K562 (cell line): ENCODE results near the gene HRH3. TPM values are rescaled to one million over a fixed set of nuclear protein-coding genes. Genes with fewer than 3 reads are reported as not detected.
A peak's percentile ranks its signal among the peaks of the same experiment; 100 is the strongest.

Experiments
- BDP1 ChIP-seq: IDR thresholded peaks from 3 replicates; pipeline ENCODE4 v1.6.1; 2011; ENCODE audit not compliant: insufficient read length, insufficient read depth
- BRD4 ChIP-seq: fragments of 200-600 bp; sonication (generic); IDR thresholded peaks from 2 replicates; pipeline ENCODE4 v1.6.1; 2017; ENCODE audit warnings: inconsistent platforms
- CHD2 ChIP-seq: IDR thresholded peaks from 2 replicates; pipeline ENCODE4 v1.6.1; 2011; ENCODE audit warnings: low read depth, low read length
- CXXC5 ChIP-seq: fragments of 250-450 bp; sonication (Bioruptor Pico); IDR thresholded peaks from 2 replicates; pipeline ENCODE4 v1.8.0; 2022; ENCODE audit warnings: inconsistent platforms, mild to moderate bottlenecking, moderate library complexity
- ETV5 ChIP-seq: sonication (generic); formaldehyde crosslinking; IDR thresholded peaks from 2 replicates; pipeline ENCODE4 v1.4.0; 2020; ENCODE audit warnings: low read depth, mild to moderate bottlenecking, missing genetic modification reagents
- EWSR1 ChIP-seq: fragments of 450-650 bp; IDR thresholded peaks from 2 replicates; pipeline ENCODE4 v1.6.1; 2018; ENCODE audit warnings: borderline replicate concordance, mild to moderate bottlenecking, low read depth, moderate library complexity; ENCODE audit not compliant: partially characterized antibody
- GTF2E2 ChIP-seq: fragments of 200-800 bp; sonication (Bioruptor generic); IDR thresholded peaks from 2 replicates; pipeline ENCODE4 v1.6.1; 2016; ENCODE audit warnings: missing genetic modification characterization, missing compliant biosample characterization
- HNRNPL ChIP-seq: fragments of 200-400 bp; formaldehyde crosslinking; IDR thresholded peaks from 2 replicates; pipeline ENCODE4 v1.6.1; 2017; ENCODE audit warnings: low read depth, mild to moderate bottlenecking, low read length
- KAT8 ChIP-seq: fragments of 450-650 bp; IDR thresholded peaks from 2 replicates; pipeline ENCODE4 v1.6.1; 2016; ENCODE audit warnings: low read depth, mild to moderate bottlenecking
- LCOR ChIP-seq: sonication (generic); formaldehyde crosslinking; IDR thresholded peaks from 2 replicates; pipeline ENCODE4 v1.8.0; 2022; ENCODE audit warnings: mild to moderate bottlenecking, missing genetic modification reagents
- MYC ChIP-seq, 2 experiments: fragments of 250-450 bp in 1 of 2; sonication (Bioruptor Pico) in 1 of 2; IDR thresholded peaks; 2 replicates each; pipeline versions ENCODE4 v1.5.1 to v1.6.1; 2012 to 2021; ENCODE audit warnings: low read depth in 2 of 2, borderline replicate concordance in 1 of 2, improper control_type of control experiment in 1 of 2, low read length in 1 of 2, mild to moderate bottlenecking in 1 of 2, moderate library complexity in 1 of 2
- NFRKB ChIP-seq: fragments of 450-650 bp; IDR thresholded peaks from 2 replicates; pipeline ENCODE4 v1.6.1; 2016; ENCODE audit warnings: low read depth
- SAP30 ChIP-seq: fragments of 200-600 bp; sonication (generic); IDR thresholded peaks from 2 replicates; pipeline ENCODE4 v1.6.1; 2012; ENCODE audit warnings: borderline replicate concordance, low read depth, mild to moderate bottlenecking, moderate library complexity, low read length, control low read depth, inconsistent platforms; ENCODE audit not compliant: insufficient read depth, poor library complexity, severe bottlenecking
- SMAD4 ChIP-seq: fragments of 250-450 bp; sonication (Bioruptor Pico); conservative IDR thresholded peaks from 2 replicates; pipeline ENCODE4 v1.8.0; 2021; ENCODE audit warnings: inconsistent platforms, mild to moderate bottlenecking, moderate library complexity
- SMARCE1 ChIP-seq: fragments of 450-650 bp; IDR thresholded peaks from 2 replicates; pipeline ENCODE4 v1.7.1; 2016; ENCODE audit warnings: mild to moderate bottlenecking
- SMC3 ChIP-seq: conservative IDR thresholded peaks from 2 replicates; pipeline ENCODE4 v1.6.1; 2011; ENCODE audit warnings: low read depth, low read length, improper control_type of control experiment; ENCODE audit not compliant: insufficient read depth
- ZBTB7A ChIP-seq: IDR thresholded peaks from 2 replicates; pipeline ENCODE4 v1.6.1; 2011; ENCODE audit warnings: low read depth, mild to moderate bottlenecking, low read length, moderate library complexity, borderline replicate concordance; ENCODE audit not compliant: control insufficient read depth
- ZBTB8A ChIP-seq: fragments of 450-650 bp; IDR thresholded peaks from 2 replicates; pipeline ENCODE4 v1.6.1; 2018; ENCODE audit warnings: mild to moderate bottlenecking, moderate library complexity; ENCODE audit not compliant: partially characterized antibody
- ZFX ChIP-seq: sonication (generic); formaldehyde crosslinking; IDR thresholded peaks from 2 replicates; pipeline ENCODE4 v1.8.0; 2022; ENCODE audit warnings: mild to moderate bottlenecking, missing genetic modification reagents, moderate library complexity
- ZNF696 ChIP-seq: fragments of 250-450 bp; sonication (Bioruptor Pico); conservative IDR thresholded peaks from 2 replicates; pipeline ENCODE4 v1.4.0; 2020; ENCODE audit warnings: mild to moderate bottlenecking, moderate library complexity
- polyA plus RNA-seq, 8 experiments: library from polyadenylated mRNA; depleted of rRNA in 4 of 8; stranded (reverse) in 5 of 8; unstranded in 3 of 8; fragments of >200 nt; fragmentation: Nextera tagmentation in 2 of 8; fragmentation: Illumina TruSeq in 1 of 8; extraction: Ambion mirVana in 2 of 8; extraction: Trizol in 1 of 8; gene quantifications; 2 replicates each; pipeline versions ENCODE4 v1.2.1 to v1.2.3, GENCODE V29; 2011 to 2014; ENCODE audit warnings: inconsistent platforms in 1 of 8, missing spikeins in 1 of 8
- total RNA-seq, 7 experiments: library from RNA; depleted of rRNA in 6 of 7; stranded (reverse); fragments of >200 nt in 6 of 7; fragmentation: Illumina TruSeq in 2 of 7; extraction: Trizol in 2 of 7; gene quantifications; 2 replicates each; pipeline versions ENCODE4 v1.2.1 to v1.2.3, GENCODE V29; 2011 to 2021; ENCODE audit warnings: low replicate concordance in 1 of 7
- TF ChIP-seq, protein P1 (sequence below), 2 experiments: fragments of 450-650 bp in 1 of 2; IDR thresholded peaks; 2 replicates each; pipeline ENCODE4 v1.6.1; 2011 to 2017; ENCODE audit warnings: low read depth in 2 of 2, antibody characterized with exemption in 1 of 2, borderline replicate concordance in 1 of 2, low read length in 1 of 2, mild to moderate bottlenecking in 1 of 2, mixed read lengths in 1 of 2; ENCODE audit not compliant: control insufficient read depth in 1 of 2
- TF ChIP-seq, protein P2 (sequence below): sonication (generic); formaldehyde crosslinking; IDR thresholded peaks from 2 replicates; pipeline ENCODE4 v1.8.1; 2022; ENCODE audit warnings: missing genetic modification reagents

The HRH3 gene
- total and polyA plus RNA-seq, 9 of the 15 experiments (the other 6 are each of a cell fraction or from before 2014, with no cell fraction given): not detected

DNA sequence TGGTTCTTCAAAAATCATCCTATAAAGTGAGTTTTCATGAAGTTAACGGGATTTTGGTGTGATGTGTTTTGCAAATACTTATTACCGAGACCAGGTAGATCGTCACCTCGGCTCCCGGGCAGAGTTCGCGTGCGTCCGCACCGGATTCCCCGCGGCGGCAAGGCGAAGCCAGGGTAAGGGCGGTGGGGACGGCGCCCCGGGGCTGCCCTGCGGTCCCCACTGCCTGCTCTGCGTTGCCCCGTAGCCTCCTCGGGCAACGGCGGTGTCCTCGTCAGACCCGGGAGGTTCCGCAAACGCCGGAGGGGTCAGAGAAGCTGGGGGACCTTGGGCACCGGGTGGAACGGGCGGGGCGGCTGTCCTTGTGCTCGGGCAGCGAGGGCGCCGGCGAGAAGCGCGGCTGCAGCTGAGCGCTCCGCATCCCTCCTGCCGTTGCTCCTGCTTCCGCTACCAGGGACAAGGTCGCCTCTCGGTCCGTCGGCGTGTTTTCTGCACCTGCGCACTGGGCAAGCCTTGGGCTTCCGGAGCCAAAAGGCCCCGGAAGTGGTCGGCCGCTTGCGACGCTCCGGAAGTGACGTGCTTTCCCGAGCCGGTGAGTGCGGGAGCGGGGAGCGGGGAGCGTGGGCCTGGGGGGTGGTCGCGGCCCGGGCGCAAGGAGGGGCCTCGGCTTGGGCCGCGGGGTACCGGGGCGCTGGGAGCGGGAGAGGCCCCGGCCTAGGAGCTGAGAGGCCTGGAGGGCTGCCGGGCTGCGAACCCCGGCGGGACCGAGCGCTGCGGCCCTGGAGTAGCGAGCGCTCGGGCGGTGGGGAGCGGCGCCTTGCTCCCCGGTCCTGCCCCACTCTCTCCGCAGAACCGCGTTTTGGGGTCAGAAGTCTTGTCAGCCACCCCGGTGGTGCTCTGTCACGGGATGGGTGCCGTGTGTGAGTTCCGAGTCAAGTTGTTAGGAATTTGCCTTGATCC, 37.3 kb downstream of the HRH3 start, which contains the start of gene MTG2 (continued):
- peak; percentile 94 for TF ChIP-seq ZBTB7A
- peak; percentile 94 for TF ChIP-seq ZFX
- TF ChIP-seq BDP1: no peak
- TF ChIP-seq MYC (IDR thresholded peaks at IDR 0.05; ENCODE audit: low read depth, low read length): peak; percentile 91
- TF ChIP-seq MYC (CRISPR knock-in tag; IDR thresholded peaks at IDR 0.05; ENCODE audit: borderline replicate concordance, low read depth): peak; percentile 85; the same call in 1 of the 2 replicates
- TF ChIP-seq ZBTB8A: no peak
- no peak for TF ChIP-seq CHD2
- TF ChIP-seq GTF2E2: no peak
- TF ChIP-seq HNRNPL: peak; percentile 93; the same call in 1 of the 2 replicates
- TF ChIP-seq LCOR: peak; percentile 71; the same call in 1 of the 2 replicates
- TF ChIP-seq, protein P1, sequence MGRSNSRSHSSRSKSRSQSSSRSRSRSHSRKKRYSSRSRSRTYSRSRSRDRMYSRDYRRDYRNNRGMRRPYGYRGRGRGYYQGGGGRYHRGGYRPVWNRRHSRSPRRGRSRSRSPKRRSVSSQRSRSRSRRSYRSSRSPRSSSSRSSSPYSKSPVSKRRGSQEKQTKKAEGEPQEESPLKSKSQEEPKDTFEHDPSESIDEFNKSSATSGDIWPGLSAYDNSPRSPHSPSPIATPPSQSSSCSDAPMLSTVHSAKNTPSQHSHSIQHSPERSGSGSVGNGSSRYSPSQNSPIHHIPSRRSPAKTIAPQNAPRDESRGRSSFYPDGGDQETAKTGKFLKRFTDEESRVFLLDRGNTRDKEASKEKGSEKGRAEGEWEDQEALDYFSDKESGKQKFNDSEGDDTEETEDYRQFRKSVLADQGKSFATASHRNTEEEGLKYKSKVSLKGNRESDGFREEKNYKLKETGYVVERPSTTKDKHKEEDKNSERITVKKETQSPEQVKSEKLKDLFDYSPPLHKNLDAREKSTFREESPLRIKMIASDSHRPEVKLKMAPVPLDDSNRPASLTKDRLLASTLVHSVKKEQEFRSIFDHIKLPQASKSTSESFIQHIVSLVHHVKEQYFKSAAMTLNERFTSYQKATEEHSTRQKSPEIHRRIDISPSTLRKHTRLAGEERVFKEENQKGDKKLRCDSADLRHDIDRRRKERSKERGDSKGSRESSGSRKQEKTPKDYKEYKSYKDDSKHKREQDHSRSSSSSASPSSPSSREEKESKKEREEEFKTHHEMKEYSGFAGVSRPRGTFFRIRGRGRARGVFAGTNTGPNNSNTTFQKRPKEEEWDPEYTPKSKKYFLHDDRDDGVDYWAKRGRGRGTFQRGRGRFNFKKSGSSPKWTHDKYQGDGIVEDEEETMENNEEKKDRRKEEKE (IDR thresholded peaks at IDR 0.05; ENCODE audit: borderline replicate concordance in 1 of 2, control insufficient read depth in 1 of 2, low read depth in 2 of 2, low read length in 1 of 2): no peak
- no peak for TF ChIP-seq KAT8
- TF ChIP-seq SAP30: peak; percentile 66
- TF ChIP-seq ZNF696 (CRISPR knock-in tag): no peak
- TF ChIP-seq NFRKB: peak; percentile 76
- peak; percentile 56; the same call in 1 of the 2 replicates for TF ChIP-seq SMAD4 (CRISPR knock-in tag)
- TF ChIP-seq, protein P2, sequence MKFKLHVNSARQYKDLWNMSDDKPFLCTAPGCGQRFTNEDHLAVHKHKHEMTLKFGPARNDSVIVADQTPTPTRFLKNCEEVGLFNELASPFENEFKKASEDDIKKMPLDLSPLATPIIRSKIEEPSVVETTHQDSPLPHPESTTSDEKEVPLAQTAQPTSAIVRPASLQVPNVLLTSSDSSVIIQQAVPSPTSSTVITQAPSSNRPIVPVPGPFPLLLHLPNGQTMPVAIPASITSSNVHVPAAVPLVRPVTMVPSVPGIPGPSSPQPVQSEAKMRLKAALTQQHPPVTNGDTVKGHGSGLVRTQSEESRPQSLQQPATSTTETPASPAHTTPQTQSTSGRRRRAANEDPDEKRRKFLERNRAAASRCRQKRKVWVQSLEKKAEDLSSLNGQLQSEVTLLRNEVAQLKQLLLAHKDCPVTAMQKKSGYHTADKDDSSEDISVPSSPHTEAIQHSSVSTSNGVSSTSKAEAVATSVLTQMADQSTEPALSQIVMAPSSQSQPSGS (CRISPR knock-in tag): no peak
- TF ChIP-seq EWSR1: no peak
- no peak for TF ChIP-seq SMC3
- peak; percentile 90 for TF ChIP-seq ETV5 (CRISPR knock-in tag)
- 0 out of 2 replicates have a peak, but pooled peaks have one; percentile 20 for TF ChIP-seq SMARCE1
- TF ChIP-seq BRD4: no peak; the same call in 1 of the 2 replicates
- TF ChIP-seq CXXC5 (CRISPR knock-in tag): peak; percentile 90
